Activated CD4-positive, alpha-beta T cell treated with anti-CD3 and anti-CD28 coated beads, Interleukin-2, amount 50 U/mL, for 4 hours (primary cell): Measurements from ENCODE around the gene ERC2.

Experiments
- DNase-seq, 2 experiments: peaks; one replicate each; pipeline ENCODE4 v3.0.0-alpha.2; 2020

ERC2 gene

GRCh38 chr3:55598224-55598623 is 870.0 kb downstream of the ERC2 start:
- no peak for DNase-seq

DNA sequence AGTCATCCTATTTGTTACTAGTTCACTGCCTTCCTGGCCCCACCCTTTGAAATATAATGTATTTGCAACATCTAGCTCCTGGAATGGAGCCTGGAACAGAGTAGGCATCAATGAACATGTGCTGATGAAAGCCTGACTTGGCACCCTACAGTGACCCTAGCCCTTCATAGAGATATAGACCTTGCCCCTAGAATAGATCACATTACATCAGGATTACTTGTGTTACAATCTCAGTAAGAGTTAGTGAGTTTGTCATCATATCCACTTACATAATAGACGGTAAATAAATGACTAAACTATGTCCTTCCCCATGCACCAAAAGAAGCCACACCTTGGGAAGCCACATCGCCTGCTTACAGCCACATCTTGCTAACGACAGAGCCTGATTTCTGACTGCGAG is 870.6 kb downstream of the ERC2 start:
- DNase-seq, result no peak

- DNase-seq, result no peak
These were observed 872.1 kb downstream of the ERC2 start for GRCh38 chr3:55596212-55596611.

DNA sequence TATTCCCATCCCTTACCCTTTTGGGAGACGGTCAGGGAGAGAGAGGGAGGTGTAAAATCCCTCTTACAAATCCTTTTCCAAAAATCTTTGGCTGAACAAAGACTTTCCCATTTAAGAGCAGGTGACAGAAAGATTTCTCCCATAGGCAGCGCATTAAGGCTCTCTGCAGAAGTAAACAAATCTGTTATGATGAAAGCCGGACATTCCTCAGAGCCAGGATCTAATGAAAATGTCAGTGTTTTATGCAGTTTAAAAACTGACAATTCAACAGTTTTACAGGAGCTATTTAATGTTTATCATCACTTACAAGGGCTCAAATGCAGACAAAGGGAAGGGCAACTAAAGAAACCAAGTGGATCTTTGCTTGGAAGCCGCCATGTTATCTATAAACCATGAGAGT is 872.8 kb downstream of the ERC2 start:
- no peak for DNase-seq

GRCh38 chr3:55592572-55592971 is 875.7 kb downstream of the ERC2 start:
- DNase-seq, result no peak

DNA sequence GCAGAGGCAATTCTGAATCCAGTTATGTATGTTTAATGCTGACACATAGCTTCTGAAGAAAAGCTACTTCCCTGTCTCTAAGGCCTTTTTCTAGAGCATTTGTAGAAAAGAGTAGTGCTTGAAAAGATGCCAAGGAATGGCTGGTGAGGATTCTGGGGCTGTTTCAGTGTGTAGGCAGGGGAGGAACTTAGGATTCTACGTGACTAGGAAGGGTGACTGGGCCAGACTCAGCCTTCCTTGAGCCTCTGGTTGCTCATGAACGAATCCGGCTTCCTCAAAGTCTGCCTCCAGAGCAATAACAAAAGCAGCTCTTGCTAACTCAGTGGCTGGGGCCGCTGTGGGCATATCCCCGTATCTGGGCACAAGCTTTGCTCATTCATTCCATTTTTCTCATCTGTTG is 876.4 kb downstream of the ERC2 start:
- DNase-seq, result no peak

DNA sequence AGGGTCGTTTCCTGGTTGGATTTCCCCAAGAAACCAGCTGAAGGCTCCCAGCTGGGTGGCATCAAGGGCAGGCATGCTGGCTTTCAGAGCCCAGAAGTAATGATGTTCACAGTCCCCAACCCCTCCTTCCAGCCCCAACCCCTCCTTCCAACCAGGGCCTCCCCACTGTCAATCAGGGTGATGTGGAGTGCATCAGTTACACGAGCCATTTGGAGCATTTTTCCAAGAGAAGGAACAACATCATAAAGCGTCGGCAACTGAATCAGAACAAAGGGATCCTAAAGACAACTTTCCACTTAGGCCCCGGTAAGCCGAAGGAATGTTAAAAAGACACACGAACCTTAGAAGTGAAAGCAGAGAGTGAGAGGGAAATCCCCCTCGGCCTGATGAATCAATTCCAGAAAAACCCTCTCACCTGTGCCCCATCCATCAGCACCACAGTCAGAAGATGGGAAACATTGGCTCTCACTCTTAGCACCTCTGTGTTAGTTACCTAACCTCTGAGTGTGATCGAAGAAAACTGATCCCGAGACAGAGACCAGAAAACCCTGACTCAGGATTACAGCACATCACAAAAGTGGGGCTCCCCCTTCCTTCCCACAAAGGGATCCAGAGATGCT is 880.0 kb downstream of the ERC2 start:
- no peak for DNase-seq

DNA sequence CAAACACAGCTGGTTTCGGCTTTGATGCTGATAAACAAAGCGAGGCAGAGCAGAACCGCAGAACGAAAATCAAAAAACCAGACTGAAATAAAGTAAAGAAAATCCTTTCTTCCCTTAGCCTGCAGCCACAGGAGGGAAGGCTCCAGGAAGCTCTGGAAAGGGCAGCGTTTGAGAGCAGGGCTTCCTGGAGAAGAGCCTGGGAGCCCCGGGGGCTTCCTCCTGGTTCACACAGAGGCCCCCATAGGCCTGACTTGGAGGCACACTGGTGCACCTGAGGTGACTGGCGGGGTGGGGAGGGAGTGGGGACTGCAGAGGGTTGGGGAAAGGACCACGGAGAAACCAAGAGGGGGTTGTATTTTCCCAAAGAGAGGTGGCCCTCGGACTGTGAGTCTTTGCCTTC is 882.4 kb downstream of the ERC2 start:
- no peak for DNase-seq

GRCh38 chr3:55584716-55585368 is 883.4 kb downstream of the ERC2 start:
- no peak for DNase-seq

DNA sequence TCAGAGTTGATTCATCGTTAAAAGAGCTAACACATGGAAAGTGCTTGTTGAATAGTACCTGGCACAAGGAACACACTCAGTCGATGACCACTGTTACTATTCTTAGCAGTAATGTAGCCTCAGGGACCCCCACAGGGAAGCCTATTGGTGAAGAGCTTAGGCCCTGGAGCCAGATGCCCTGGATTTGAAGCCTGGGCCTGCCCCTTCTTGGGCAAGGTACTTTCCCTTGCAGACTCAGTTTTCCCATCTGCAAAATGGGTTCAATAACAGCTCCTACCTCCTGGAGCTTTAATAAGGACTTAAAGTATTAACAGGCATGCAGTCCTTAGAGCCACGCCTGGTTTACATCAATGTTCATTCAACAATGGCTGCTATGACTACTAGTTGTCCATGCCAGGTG is 884.2 kb downstream of the ERC2 start:
- DNase-seq, result no peak

DNA sequence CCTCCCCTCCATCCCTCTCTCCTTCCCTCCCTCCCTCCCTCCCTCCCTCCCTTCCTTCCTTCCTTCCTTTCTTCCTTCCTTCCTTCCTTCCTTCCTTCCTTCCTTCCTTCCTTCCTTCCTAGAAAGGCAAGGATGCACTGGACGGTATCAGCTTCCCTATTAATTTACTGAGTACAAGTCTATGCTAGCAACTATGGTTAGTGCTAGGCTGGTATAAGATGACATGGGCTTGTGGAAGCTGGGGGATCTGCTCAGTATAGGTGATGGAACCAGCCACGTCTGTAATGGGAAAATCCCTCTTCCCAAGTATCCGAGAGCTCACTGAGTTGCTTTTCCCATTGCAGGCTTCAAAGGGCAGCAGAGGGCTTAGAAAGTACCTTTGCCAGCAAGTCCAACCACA is 884.8 kb downstream of the ERC2 start:
- DNase-seq, result no peak

DNA sequence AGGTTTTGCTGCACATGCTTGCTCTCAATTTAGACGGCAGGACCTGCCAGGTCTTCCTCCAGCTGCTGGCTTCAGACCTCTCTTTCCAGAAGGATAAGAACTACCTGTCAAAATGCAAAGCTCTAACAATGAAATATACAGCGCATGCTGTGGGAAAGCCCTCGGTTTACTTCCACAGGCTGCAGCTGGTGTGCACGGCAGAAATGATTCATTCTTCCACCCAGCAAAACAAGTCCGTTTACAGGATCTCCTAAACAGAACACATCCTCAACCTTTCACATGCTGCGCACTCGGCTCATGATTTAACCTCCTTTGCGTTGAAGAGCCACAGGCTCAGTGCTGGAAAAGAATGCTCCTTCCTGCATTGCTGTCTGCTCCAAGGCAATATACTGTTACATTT is 888.8 kb downstream of the ERC2 start:
- DNase-seq, result no peak

- DNase-seq, result no peak
These were observed 891.5 kb downstream of the ERC2 start for GRCh38 chr3:55576621-55577388.

DNA sequence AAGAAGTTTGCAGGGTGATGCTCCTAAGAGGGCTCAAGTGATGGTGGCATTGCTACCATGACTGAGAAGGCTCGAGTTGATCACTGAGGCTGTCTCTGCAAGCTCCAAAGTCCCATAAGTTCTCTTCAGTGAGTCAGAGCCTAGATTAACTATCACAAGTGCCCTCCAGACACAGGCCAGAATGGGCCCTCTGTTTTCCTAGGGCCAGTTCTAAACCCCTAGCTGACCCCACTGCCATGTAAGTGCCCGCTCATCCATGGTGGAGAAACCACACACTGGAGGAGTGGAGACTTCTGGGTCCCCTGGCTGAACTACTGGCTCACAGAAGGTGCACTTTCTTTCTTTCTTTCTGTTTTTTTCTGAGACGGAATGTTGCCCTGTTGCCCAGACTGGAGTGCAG is 893.6 kb downstream of the ERC2 start:
- no peak for DNase-seq

GRCh38 chr3:55572816-55573215 is 895.5 kb downstream of the ERC2 start:
- no peak for DNase-seq

DNA sequence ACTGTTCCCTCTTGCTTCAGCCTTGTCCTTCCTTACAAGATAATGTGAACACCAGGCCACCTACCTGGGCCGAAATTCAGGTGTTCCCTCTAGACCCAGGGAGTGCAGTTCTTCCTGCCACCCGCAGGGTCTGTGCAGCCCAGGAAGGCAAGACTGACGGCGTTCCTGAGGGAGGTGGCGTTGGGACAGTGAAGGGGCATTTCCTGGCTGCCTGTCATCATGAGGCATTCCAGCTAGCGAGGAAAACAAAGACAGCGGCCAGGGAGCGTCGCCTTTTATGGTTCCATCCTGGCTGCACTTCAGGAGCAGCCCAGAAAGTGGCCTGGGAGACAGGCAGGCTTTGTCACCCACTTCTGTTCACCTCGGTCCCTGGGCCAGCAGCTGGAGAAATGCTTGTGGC is 896.4 kb downstream of the ERC2 start:
- no peak for DNase-seq

GRCh38 chr3:55571216-55571813 is 897.0 kb downstream of the ERC2 start:
- DNase-seq, result no peak

GRCh38 chr3:55570271-55570711 is 898.0 kb downstream of the ERC2 start:
- DNase-seq, result no peak

DNA sequence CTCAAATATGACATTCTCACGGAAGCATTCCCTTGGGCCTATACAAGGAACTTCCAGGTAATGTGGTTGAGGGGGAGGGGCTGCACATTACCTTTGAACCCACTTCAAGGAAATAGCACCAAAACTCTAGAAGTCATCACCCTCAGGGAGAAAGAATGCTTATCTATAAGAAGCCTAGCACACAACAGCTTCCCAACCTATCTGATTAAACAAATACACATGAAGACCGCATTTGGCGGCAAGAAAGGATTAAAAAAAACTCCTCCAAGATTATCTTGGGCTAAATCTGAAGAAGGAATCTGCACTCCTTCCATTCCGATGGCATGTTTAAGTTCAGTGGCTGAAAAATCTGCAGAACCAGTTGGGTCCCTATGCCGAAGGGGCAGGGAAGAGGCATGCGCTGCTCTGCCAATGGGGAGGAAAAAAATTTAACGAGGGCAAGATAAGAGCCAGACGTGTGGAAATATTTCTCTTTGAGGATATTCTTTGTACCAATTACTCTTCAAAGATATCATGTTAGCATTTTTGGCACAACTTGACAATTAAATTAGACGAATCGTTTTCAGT is 899.2 kb downstream of the ERC2 start:
- no peak for DNase-seq

- no peak for DNase-seq
These were observed 900.7 kb downstream of the ERC2 start for GRCh38 chr3:55567615-55568014.

DNA sequence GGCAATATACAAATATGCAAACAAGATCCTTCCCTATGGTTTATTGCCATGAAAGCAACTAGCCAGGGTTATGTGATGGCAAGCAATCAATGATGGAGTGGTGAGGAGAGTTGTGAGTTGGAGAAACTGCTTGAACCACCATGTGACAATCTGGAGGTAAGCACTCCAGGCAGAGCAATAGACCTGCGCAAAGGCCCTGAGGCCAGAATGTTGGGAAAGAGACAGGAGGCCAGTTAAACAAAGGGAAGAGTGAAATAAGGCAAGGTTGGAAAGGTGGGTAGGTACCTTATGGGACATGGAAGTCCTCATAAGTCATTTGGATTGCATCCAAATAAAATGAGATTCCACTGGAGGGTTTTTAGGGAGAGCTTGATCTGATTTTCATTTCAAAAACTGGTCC is 901.1 kb downstream of the ERC2 start:
- no peak for DNase-seq

DNA sequence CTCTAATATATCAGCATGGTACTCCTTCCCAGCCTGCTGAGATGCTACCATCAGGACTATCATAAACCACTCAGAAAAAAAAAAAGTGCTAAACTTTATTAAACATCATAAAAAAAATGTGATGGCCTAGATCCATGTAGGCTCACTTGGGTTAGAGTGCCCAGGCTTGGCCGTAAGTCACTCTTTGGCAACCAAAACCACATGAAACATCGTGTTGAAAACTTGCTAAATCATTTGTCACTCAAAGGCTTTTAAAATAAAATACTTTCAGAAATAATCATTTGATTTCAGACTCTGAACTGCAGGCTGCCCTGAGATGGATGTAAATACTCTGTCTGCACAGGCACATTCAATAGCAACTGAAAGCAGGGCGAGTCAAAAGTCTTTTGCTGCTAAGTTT is 902.7 kb downstream of the ERC2 start:
- no peak for DNase-seq

DNA sequence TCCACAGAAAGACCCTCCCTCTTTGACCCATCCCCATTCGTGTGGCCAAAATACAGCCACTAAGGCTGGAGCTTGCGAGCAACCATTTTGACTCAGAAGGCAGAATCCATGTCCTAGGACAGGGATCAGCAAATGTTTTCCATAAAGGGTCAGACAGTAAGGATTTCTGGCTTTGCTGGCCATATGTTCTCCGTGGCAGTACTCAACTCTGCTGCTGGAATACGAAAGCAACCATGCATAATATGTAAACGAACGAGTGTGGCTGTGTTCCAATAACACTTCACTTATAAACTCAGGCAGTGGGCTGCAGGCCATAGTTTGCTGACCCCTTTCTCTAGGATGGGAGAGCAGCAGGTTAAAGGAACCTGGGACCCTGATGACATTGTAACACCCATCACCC is 903.5 kb downstream of the ERC2 start:
- DNase-seq, result no peak

GRCh38 chr3:55562700-55563099 is 905.6 kb downstream of the ERC2 start:
- DNase-seq, result no peak
